HG03139 (cell line): ENCODE results near the gene NCOA7.
"Not testable (repeated sequence)": the region's sequence is repeated elsewhere in the genome, so short reads cannot be mapped to it uniquely, and the experiment has no call there.

Experiments
- ATAC-seq: cut with Tn5 transposase; IDR thresholded peaks from one replicate; pipeline ENCODE4 v1.9.1; 2021; ENCODE audit not compliant: unreplicated experiment

The NCOA7 gene

DNA sequence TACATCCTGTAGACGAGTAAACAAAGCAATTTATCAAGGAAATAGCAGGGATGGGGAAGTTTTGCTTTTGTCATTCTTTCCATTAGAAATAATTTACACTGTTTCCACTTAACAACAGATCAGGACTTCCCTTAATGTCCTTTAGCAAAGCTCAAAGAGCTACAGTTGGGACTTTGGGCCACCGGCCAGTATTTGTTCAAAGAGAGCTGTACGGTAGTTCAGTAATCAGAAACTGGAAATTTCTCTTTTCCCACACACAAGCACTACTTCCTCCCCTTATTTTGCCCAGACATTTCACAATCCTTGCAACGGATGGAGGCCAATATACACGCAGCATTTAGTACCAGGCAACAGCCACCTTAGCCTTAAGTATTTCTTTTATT, 153.7 kb downstream of the NCOA7 start:
- ATAC-seq, result no peak

DNA sequence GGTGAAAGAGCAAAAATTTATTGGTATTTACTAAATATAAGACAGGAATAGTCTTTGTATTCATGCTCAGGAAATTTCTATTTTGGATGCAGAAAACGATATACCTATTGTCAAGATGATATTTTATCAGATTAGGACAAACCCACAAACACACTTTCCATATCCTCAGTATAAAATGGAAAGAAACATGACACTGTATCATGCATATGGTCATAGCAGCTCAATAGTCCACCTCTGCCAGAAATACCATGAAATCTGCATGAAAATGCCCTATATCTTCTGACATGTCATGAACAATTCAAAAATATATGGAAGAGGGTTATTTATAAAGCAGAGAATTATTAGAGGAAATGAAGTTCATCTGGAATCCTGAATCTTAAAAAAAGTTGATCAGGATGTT, 154.1 kb downstream of the NCOA7 start:
- no peak for ATAC-seq

- no peak for ATAC-seq
Measured at GRCh38 chr6:125945378-125946141, 154.8 kb downstream of the NCOA7 start.

DNA sequence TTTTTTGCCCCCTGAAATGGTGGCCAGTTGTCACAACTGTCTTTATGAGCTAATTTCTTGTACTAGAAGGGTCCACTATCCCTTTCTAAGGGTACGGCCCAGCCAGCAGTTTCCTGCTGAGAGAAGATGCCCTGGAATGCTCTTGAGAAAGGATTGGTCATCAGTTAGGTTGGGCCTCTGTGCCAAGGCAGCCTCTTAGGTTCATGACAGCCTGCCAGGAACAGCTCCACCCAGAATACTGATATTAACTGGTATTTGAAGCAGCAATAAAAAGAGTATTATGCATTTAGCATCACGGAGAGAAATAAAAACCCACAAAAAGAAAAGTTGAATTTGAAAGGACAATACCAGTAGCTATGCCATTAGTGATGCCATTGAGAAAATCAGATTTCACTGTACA, 156.9 kb downstream of the NCOA7 start:
- no peak for ATAC-seq

DNA sequence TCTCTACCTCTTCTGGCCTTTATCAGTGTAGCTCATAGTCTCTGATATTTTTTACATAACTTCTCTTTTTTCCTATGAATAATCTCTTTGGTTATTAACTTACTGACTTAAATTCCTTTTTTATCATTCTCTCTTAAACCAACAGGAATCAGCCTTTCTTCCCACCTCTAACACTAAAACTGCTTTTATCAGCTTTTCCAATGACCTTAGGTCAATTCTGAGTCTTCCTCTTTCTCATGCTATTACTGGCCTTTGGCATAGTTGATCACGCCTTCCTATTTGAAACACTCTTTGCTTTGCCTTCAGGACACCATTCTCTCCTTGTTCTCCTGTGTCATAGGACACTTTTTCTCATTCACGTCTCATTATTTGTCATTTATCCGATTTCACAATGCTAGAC, 157.7 kb downstream of the NCOA7 start:
- ATAC-seq, result no peak

DNA sequence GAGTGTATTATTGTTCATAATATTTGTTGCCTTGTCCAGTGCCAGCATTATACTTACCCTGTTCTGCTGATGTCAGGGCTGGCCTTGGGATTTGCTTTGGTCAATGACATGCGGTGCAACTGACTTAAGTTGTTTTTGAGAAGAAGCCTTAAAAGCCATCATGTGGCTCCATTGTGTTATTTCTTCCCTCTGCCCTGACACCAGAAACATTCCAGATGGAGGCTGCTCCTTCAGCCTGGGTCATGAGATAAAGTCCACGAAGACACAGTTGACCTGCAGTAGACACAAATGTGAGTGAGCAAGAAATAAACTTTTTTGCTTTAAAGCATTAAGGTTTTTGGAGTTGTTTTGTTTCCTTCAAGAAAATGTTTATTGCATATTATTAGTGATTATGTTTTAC, 158.3 kb downstream of the NCOA7 start:
- ATAC-seq, result no peak

DNA sequence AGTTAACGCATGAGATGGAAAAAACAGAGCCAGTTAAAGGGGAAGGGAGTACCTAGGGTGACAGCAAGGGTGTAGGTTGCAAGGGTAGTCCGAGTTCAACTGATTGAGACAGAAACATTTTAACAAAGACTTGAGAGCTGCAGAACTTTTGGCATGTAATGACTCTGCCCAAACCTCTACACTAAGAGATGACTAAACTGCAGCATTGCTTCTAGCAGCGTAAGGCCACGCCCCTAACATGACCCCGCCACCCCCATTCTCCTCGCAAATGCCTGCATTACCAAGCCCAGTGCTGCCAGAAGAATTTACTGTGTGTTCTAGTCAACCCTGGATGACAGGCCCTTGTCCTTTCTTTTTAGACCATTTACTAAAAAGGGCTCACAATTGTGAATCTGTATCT, 159.5 kb downstream of the NCOA7 start:
- ATAC-seq, result no peak

DNA sequence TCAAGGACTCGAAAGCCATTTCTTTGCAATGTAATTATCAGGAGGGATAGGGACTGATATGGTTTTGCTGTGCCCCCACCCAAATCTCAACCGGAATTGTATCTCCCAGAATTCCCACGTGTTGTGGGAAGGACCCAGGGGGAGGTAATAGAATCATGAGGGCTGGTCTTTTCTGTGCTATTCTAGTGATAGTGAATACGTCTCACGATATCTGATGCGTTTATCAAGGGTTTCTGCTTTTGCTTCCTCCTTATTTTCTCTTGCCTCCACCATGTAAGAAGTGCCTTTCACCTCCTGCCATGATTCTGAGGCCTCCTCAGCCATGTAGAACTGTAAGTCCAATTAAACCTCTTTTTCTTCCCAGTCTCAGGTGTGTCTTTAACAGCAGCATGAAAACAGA, 160.0 kb downstream of the NCOA7 start:
- ATAC-seq, result not testable (repeated sequence)

DNA sequence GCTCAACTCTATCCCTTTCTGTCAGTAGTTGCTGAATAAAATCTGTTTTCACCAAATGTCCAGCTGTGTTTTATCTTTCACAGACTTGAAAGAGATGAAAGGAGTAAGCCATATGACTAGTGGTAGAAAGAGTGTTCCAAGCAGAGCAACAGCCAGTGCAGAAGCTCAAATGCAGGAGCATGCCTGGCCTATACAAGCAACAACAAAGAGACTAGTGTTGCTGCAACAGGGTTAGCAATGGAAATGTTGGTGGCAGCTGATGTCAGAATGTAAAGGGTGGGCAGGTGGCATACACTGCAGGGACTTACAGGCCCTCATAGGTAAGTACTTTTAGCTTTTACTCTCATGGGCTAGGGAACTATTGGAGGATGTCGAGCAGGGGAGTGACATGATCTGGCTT, 160.6 kb downstream of the NCOA7 start:
- no peak for ATAC-seq

GRCh38 chr6:125952764-125953501, 162.2 kb downstream of the NCOA7 start:
- no peak for ATAC-seq

DNA sequence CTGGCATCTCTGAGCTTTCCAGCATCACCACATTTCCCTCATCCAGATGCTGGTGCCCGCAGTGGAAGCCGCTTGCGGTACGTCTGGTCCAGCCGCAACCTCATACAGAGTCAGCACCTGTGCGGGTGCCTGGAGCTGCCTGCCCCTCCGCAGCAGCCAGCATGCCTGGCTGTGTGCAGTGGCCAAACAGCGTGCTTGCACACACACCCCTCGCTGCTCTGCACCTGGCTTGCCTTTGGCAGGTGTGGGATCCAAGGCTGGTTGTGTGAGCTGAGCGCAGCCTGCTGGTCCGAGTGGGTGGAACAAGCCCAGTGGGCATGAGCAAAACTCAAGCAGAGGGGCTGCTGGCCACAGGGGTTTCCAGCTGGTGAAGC, 162.7 kb downstream of the NCOA7 start:
- ATAC-seq, result no peak

DNA sequence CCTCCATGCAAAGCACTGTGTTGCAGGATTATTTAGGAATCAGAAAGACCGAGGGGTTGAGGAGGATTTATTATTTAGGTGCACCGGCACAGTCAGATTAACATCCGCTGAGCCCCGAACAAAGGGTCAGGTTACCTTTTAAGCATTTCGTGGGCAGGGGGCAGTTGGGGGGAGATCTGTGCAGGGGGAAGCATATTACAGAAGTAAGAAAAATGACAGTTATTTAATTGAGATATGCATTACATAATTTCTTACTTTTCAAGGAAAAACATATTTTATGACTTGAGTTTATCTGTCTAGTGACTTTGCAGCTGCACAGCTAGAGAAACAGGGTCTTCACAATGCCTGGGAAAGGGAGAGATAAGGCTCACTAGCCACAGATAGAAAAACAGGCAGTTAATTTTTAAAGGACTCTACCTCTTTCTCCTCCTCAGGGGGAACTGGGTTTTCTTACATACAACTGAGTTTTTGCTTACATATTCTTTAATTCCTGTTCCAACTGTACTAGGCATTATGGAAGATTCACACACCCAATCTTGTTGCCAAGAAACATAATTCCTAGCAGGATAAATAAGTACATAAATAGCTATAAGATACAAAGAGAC, 164.1 kb downstream of the NCOA7 start:
- ATAC-seq, result no peak

DNA sequence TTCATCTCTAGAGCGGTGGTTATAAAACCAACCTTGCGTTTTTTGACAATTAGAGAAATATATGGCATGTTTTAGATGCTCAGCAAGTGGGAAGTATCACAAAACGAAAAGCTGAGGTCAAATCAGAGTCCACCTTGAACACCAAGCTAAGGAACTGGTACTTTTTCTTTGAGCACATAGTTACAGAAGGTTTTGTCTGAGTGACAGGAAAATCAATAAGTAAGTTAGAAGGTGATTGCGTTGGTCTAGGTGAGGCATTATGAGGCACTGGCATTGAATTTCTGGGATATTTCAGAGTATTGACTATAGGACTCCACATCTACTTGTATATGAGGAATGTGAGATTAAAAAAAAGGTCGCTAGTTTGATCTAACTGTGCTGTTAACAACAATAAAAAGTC, 165.2 kb downstream of the NCOA7 start:
- ATAC-seq, result no peak

GRCh38 chr6:125956506-125957390, 166.0 kb downstream of the NCOA7 start, which contains the start of gene HINT3:
Gene HINT3 (plus strand): TSS chr6:125956770. CDS start chr6:125956978, 208 bp downstream.
- ATAC-seq, result peak; percentile 93

- ATAC-seq, result no peak
Measured at GRCh38 chr6:125957391-125957693, 166.6 kb downstream of the NCOA7 start.

DNA sequence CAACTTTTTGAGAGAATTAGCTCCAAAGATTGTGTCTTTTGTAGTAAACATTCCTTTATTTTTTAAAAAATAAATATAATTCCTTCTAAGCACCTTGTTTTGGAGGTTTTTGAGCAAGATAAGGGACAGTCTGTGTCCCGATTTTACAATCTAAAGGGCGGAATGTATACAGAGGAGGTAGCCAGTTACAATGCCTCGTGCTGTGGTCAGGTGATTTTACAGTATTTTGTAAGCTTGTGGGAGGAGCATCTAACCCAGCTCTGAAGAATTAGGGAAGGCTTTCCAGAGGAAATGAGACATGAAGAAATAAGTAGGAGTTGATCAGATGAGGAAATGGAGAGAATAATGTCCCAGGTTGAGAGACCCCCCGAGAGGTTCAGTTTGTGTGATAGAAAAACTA, 167.1 kb downstream of the NCOA7 start:
- no peak for ATAC-seq

DNA sequence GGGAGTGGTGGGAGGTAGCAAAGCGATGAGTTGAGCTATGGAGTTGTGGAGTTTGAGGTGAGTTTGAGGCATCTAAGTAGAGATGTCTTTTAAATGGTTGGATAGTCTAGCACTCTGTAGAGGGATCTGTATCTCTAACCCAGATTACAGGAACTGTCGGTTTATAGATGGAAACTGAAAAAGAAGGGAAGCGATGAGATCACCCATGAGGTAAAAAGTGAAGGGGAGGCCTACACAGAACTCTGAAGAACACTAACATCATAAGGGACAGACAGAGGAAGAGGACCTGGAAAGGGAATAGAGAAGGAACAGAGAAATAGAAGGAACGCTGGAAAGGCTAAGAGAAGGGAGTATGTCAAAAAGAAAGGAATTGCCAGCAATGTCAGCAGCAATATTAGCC, 168.3 kb downstream of the NCOA7 start:
- ATAC-seq, result no peak

- ATAC-seq, result no peak
Measured at GRCh38 chr6:125961117-125961516, 170.4 kb downstream of the NCOA7 start.

GRCh38 chr6:125962900-125963497, 172.2 kb downstream of the NCOA7 start:
- no peak for ATAC-seq

DNA sequence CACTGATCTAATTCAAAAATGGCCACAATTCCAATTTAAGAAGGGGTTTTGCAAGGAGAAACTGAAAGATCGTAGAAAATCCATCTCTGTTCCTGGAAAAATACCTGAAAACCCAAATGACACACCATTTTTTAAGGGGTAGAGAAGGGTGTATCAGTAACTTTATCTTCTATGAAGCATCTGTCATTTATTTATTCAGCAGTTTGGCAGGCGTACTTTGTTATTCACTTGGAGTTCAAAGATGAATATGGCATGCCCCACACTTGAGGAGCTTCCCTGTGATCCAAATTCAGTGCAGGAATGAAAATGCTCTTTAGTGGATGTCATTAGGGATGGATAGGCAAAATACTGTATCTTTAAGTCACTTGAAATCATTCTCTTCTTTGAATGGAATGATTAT, 173.1 kb downstream of the NCOA7 start:
- no peak for ATAC-seq

DNA sequence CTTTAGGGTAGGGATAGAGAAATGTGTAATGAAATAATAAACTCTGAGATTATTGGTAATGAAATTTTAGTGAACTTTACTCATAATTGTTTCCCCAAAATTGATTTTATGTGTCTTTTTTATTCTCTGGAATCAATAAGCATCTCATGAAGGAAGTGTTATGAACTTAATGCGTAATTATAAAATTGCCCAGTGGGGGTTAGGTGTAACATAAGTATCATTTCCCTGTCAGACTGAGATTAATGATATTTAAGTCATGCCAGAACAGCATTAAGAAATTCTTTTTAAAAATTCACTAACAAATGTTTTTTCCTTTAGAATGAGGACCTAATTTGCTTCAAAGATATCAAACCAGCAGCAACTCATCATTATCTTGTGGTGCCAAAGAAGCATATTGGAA, 175.8 kb downstream of the NCOA7 start:
- no peak for ATAC-seq
